A549 treated with CORT108297 at 1 μM for 4 hours (cell line): ENCODE data around the gene PIR. TPM values are rescaled to one million over a fixed set of nuclear protein-coding genes. Genes with fewer than 3 reads are reported as not detected.

ENCODE experiments used
- total RNA-seq: library from RNA; stranded (reverse); fragments of 200-300 nt; extraction: Qiagen RNA extraction; gene quantifications from 5 replicates; pipeline ENCODE4 v1.2.3, GENCODE V29; 2022

The PIR gene
- 50.2 to 56.4 TPM (median 54.1 TPM) in 5 replicates for total RNA-seq

GRCh38 chrX:15493118-15493962 is at the start of gene PIR:
TSS of gene PIR (minus strand) at chrX:15493333. CDS start at chrX:15491257, 2,076 bp downstream.

DNA sequence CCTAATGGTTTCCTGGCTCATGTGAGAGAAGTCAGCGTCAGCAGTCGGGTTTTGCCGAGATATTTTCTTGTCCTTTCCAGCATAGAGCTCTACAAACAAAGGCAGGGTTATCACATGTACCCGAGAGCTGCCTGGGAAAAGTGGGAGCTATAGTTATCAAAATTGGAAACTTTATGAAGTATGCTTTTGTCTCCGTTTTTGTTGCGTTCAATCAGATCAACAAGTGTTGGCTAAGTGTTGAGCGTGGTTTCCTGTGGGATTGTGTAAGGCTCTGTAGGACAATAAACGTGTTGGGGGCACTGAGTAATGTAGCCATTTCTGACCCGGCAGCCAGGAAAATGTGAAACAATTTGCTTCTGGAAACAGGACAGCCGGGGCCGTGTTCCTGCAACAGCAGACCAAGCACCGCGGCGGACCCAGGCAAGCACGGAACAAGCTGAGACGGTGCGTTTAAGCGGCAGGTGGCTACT is 7.4 kb upstream of the PIR start, which contains the start of gene BMX:
TSS of gene BMX (plus strand) at position 311 of the 470 bp plus-strand sequence. CDS start 7,547 bp downstream, outside the sequence.

DNA sequence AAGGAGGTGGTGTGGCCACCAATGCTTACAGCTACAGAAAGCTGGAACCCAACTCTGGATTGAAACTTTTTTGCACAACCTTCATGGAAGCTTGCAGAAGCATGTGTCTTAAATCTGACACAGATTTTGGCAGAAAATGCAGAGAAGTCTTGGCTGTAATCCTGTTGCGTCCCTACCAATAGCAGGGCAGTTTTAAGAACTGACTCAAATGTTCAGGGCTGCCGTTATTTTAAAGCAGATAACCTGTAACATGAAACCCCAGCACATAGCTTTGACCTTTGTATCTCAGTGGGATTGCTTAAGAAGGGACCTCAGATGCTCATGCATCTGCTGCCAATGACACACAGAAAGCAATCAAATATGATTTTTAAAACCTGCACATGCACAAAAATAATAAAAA is 108.8 kb downstream of the PIR start, which contains the start of gene VEGFD:
TSS of gene VEGFD (minus strand) at position 110 of the 400 bp plus-strand sequence. CDS start 467 bp downstream, outside the sequence.

GRCh38 chrX:15335135-15336022 is 157.8 kb downstream of the PIR start, which contains the start of gene PIGA:
TSS of gene PIGA (minus strand) at chrX:15335523. CDS start at chrX:15331930, 3,593 bp downstream.

Other genes starting within 250 kb of the PIR start
- gene ASB9, start 223.2 kb downstream of the PIR start, total RNA-seq, result 19.0 to 24.3 TPM (median 20.6 TPM) in 5 replicates
- not detected in 5 replicates for gene ASB11, start 177.7 kb downstream of the PIR start, total RNA-seq
- 6.0 to 9.9 TPM (median 8.3 TPM) in 5 replicates for gene PIGA, start 157.8 kb downstream of the PIR start, total RNA-seq
- gene VEGFD, start 108.9 kb downstream of the PIR start, total RNA-seq, result 0.28 to 0.66 TPM (median 0.41 TPM) in 5 replicates
- not detected in 5 replicates for gene BMX, start 7.5 kb upstream of the PIR start, total RNA-seq
- gene ACE2, start 107.6 kb upstream of the PIR start, total RNA-seq, result not detected in 5 replicates
- 0.92 to 1.4 TPM (median 1.0 TPM) in 5 replicates for gene CLTRN, start 171.5 kb upstream of the PIR start, total RNA-seq
- 2.0 to 2.7 TPM (median 2.4 TPM) in 5 replicates for gene CA5B, start 244.9 kb upstream of the PIR start, total RNA-seq